HEK293T (cell line): Measurements from ENCODE around the gene EXOC6B.

ENCODE experiments used
- ARNT ChIP-seq: fragments of 450-650 bp; IDR thresholded peaks from 2 replicates; pipeline ENCODE4 v1.6.1; 2017; ENCODE audit warnings: mild to moderate bottlenecking
- FOXK2 ChIP-seq: fragments of 450-650 bp; IDR thresholded peaks from 2 replicates; pipeline ENCODE4 v1.6.1; 2016; ENCODE audit warnings: mild to moderate bottlenecking
- HDGF ChIP-seq: fragments of 450-650 bp; IDR thresholded peaks from 2 replicates; pipeline ENCODE4 v1.6.1; 2017; ENCODE audit warnings: antibody characterized with exemption, borderline replicate concordance
- L3MBTL2 ChIP-seq: fragments of 450-650 bp; conservative IDR thresholded peaks from 2 replicates; pipeline ENCODE4 v1.6.1; 2016; ENCODE audit warnings: mild to moderate bottlenecking
- NFRKB ChIP-seq: fragments of 450-650 bp; IDR thresholded peaks from 2 replicates; pipeline ENCODE4 v1.6.1; 2016; ENCODE audit warnings: mild to moderate bottlenecking, moderate library complexity
- SUZ12 ChIP-seq: fragments of 450-650 bp; IDR thresholded peaks from 2 replicates; pipeline ENCODE4 v1.6.1; 2016; ENCODE audit warnings: mild to moderate bottlenecking

DNA sequence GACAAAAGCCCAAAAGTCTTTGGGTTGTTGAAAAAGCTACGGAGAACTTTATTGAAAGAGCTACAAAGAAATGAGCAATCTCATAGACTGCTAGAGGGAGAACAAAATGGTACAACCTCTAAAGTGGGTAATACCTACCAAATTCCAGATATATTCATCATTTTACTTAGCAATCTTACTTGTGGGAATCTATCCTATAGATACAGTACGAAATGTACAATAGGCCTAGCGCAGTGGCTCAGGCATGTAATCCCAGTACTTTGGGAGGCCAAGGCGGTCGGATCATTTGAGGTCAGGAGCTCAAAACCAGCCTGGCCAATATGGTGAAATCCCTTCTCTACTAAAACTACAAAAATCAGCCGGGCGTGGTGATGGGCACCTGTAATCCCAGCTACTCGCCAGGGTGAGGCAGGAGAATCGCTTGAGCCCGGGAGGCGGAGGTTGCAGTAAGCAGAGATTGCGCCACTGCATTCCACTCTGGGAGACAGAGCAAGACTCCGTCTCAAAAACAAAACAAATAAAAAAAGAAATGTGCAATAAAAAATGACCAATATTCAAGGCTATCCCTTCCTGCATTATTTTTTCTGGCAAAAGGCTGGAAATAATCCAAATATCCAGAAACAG is 10.1 kb downstream of the EXOC6B start:
- TF ChIP-seq L3MBTL2 (no peak), FOXK2 (no peak), SUZ12 (no peak), HDGF (no peak), NFRKB (no peak), ARNT (no peak)
